Urothelium cell line (cell line): ENCODE data around the gene ZNF71.
"Not testable (repeated sequence)": the region's sequence is repeated elsewhere in the genome, so short reads cannot be mapped to it uniquely, and the experiment has no call there.

Experiments
- DNase-seq: peaks from one replicate; pipeline ENCODE4 v3.0.0; 2011; ENCODE audit warnings: low spot score, mixed read lengths
- FAIRE-seq: peaks from 2 replicates; lab custom pipeline; 2011; peaks lifted over from hg19 to GRCh38; lab: Jason Lieb, UNC

Gene ZNF71

GRCh38 chr19:56619121-56619520, 24.0 kb downstream of the ZNF71 start:
- DNase-seq: no peak
- FAIRE-seq: no peak

- DNase-seq: no peak
- no peak for FAIRE-seq
Observed at GRCh38 chr19:56622374-56622773, 27.3 kb downstream of the ZNF71 start.

- DNase-seq: no peak
- no peak for FAIRE-seq
Observed at GRCh38 chr19:56623006-56623405, 27.9 kb downstream of the ZNF71 start.

- DNase-seq: no peak
- no peak for FAIRE-seq
Observed at GRCh38 chr19:56625708-56626107, 30.6 kb downstream of the ZNF71 start.

GRCh38 chr19:56633021-56633420, 37.9 kb downstream of the ZNF71 start:
- FAIRE-seq (no peak), DNase-seq (no peak)

GRCh38 chr19:56637976-56638555, 43.0 kb downstream of the ZNF71 start:
- FAIRE-seq (peak; percentile 83), DNase-seq (peak; percentile 90)

GRCh38 chr19:56639217-56639616, 44.1 kb downstream of the ZNF71 start:
- FAIRE-seq (no peak), DNase-seq (peak; percentile 57)

GRCh38 chr19:56642711-56643459, 47.8 kb downstream of the ZNF71 start, which contains the start of gene SMIM17:
SMIM17 (plus strand) TSS chr19:56643159; CDS start chr19:56645668, 2,509 bp downstream.
- no peak for FAIRE-seq
- DNase-seq: no peak

DNA sequence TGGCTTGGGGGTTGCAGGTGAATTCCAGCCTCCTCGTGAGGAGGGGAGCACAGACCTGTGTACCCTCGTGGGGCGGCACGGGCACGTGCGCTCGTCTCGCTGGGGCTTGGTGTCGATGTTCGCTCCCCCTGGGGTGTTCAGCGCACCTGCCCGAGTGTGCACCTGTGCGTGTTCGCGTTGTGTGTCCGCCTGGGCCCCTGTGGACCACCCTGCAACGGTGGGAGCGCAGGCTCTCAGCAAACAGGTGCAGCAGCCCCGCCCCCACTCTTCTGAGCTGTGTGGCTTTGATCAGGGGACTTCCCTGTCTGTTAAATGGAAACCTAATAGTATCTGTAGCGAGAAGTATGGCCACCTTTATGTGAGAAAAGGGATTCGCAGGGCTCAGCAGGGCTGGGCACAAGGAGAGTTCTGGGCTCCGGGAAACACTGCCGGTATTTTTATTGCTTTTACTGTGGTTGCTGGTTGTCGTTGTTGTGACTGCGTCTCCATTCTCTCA, 48.4 kb downstream of the ZNF71 start:
- DNase-seq: no peak
- no peak for FAIRE-seq

DNA sequence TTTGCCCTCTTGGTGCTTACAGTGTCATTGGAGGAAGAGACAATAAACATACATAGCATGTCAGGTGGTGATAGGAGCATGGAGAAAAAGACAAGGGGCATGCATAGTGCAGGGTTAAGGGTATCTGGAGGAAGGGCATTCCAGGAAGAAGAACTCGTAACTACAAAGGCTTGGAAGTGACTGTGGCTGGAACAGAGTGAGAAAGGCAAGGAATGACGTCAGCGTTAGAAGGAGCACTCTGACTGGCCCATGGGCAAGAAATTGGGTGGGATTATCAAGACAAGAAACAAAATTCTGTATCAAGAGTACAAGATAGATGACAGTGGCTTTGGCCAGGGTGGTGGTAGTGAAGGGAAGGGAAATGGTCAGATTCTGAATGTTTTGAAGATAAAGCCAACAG, 59.0 kb downstream of the ZNF71 start:
- FAIRE-seq (no peak), DNase-seq (no peak)

DNA sequence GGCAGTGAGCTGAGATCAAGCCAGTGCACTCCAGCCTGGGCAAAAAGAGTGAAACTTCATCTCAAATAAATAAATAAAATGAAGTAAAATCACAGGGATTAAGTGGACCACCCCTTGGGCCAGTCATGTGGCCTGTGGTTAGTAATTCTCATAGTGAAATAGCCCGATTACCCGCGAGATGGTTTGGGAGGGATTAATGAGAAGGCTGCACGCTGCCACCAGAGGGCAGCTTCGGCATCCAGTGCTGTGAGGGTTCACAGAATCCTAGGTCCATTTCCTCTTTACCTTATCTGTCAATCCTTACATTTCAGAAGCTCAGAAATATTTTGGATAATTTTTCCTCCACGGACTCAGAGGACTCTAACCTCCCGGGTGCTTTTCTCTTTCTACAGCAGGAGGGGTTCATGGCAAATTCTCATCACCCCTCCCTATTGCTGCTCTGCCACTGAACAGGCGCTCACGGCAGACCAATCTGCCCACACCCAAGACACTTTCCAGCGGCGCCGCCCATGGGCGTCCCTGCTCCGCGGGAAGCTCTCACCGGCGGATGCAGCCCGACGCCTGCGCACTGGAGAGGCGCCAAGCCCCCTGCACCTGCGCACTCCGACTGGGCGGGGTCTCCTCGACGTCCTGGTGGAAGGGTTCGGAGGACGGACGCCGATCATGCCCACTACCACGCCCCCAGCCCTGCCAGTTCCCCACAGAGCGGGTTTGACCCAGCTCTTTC, 65.4 kb downstream of the ZNF71 start:
- FAIRE-seq (no peak), DNase-seq (no peak)

GRCh38 chr19:56661248-56661647, 66.1 kb downstream of the ZNF71 start:
- DNase-seq (no peak), FAIRE-seq (no peak)

DNA sequence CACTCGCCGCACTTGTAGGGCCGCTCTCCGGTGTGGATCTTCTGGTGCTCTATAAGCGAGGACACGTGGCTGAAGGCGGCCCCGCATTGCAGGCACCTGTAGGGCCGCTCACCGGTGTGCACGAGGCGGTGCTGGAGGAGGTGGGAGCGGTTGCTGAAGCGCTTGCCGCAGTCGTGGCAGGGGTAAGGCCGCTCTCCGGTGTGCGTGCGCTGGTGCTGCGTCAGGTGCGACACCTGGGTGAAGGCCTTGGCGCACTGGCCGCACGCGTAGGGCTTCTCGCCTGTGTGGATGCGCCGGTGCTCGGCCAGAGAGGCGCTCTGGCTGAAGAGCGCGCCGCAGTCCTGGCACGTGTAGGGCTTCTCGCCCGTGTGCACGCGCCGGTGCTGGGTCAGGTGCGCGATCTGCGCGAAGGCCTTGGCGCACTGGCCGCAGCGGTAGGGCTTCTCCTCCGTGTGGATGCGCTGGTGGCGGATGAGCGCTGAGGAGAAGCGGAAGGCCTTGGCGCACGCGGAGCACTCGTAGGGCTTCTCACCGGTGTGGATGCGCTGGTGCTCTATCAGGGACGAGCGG, 68.9 kb downstream of the ZNF71 start:
- no peak for FAIRE-seq
- no peak for DNase-seq

GRCh38 chr19:56664511-56664910, 69.4 kb downstream of the ZNF71 start:
- DNase-seq: no peak
- FAIRE-seq: no peak

- DNase-seq: no peak
- no peak for FAIRE-seq
Observed at GRCh38 chr19:56667311-56667870, 72.3 kb downstream of the ZNF71 start.

- DNase-seq (no peak), FAIRE-seq (no peak)
Observed at GRCh38 chr19:56668676-56669075, 73.6 kb downstream of the ZNF71 start.

DNA sequence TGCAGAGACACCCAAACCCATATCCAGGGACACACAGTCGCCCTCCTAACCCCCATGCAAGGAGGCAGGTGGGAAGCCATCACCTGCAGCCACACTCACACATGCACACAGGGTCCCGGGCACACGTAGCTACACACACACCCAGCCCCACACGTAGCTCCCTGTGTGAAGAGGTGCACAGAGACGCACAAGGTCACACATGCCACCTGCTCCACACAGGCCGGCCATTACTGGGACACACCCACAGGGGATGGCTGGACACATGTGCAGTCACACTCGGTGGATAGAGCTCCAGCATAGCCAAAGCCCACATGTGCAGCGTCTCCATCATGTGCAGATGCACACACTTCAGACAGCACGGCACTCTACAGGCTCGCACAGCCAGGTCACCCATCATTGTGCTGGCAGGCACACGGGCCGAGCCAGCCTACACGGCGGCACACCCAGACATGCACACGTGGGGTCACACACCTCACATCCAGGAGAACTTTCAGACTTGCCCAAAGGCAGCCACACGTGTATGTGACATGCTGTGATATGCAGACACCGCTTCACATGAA, 75.4 kb downstream of the ZNF71 start:
- no peak for FAIRE-seq
- no peak for DNase-seq

GRCh38 chr19:56670961-56671612, 76.0 kb downstream of the ZNF71 start:
- no peak for DNase-seq
- peak; percentile 85 for FAIRE-seq

DNA sequence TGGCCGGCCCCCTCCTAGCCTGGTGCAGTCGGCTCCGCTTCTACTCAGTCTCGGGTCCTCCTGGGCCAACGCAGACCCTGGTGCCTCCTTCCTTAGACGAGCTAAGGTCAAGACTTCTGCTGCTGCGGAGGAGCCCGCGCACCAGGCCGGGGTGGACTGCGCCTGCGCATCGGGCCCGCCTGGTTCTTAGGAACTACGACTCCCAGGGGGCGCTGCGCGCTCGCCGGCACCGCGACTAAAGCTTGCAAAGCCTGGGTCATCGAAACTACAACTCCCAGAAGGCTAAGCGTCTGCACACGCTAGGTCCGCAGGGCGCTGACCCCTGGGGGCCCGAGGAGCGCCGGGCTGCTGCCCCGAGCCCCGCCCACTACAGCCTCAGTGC, 76.5 kb downstream of the ZNF71 start, which contains the start of gene ZNF835:
TSS of gene ZNF835 (minus strand) at position 145 of the 382 bp plus-strand sequence. CDS start 6,559 bp downstream, outside the sequence.
- DNase-seq (peak; percentile 95), FAIRE-seq (peak; percentile 81)

DNA sequence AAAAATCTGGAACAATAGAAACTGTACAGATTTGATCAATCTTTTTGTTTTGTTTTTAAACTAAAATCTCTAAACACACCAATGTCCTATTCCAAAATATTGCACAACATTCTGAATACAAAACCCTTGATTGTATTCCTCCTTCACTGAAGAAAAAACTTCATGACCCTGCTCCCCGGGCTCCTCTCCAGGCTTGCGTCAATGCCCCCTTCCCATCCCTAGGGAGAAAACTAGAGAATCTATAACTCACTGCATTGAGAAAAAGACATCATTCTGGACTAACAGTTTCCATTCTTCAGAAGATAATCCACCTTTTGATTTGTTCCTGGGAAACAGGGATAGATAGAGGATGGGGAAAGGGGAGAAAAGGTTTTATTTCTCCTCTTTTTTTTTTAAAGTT, 77.5 kb downstream of the ZNF71 start:
- DNase-seq, FAIRE-seq: not testable (repeated sequence)
